CD4-positive, alpha-beta T cell treated with Interleukin-21 for 1 hour (primary cell): ENCODE results near the gene HDAC9.
"Not testable (repeated sequence)": the region's sequence is repeated elsewhere in the genome, so short reads cannot be mapped to it uniquely, and the experiment has no call there.

Experiments used
- DNase-seq: peaks from one replicate; pipeline ENCODE4 v3.0.0-alpha.2; 2020

The HDAC9 gene

DNA sequence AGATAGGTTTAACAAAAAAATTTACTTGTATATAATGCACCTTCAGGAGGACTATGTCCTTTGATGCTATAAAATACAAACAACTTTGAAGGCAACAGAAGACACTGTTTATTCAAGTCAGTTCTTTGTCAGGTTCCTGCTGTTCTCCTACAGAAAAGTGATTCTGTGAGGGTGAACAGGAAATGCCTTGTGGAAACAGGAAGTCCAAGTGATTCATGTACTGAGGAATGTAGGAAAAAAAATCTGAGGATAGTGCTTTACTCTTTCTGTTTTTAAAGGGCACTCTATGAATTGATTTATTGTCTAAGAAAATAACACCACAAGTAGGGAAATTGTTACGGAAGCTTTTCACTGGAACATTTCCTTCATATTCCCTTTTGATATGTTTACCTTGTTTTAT lies 171.9 kb downstream of the HDAC9 start:
- DNase-seq: no peak

DNA sequence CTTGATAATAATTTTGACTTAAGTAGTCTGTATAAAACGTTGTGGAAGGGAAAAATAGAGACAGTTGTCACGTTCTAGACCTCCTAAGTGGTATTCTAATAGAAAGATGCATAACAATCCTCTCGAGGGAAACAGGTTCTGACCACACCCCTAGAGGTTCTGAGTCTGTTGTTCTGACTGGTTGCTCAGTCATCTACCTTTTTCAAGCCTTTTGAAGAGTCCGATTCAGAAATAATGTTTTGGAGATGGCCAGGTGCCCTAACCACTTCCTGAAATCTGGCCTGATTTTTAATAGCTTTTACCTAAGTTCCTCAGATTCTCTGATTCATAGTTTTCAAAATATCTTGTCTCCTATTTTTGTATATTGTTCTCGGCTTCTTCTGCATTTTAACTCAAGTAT lies 175.6 kb downstream of the HDAC9 start:
- DNase-seq: no peak

GRCh38 chr7:18675579-18675978 lies 180.0 kb downstream of the HDAC9 start:
- no peak for DNase-seq

GRCh38 chr7:18679261-18679660 lies 183.7 kb downstream of the HDAC9 start:
- DNase-seq: no peak

DNA sequence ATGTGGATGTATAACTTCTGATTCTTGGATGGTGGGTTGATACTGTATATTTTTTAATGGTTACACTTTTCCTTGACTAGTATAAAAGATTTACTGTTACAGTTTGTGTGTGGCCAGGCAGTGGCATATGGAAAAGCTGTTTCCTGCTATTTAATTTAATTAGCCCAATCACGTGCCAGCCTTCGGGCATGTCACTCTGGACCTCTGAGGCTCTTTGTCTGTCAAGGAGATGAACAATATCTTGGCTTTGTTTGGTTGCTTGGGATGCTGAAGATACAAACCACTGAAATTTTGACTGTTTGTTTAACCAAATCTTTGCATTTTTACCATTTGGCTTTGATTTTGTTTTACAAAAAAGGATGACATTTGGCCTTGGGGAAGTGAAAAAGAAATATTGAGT lies 185.0 kb downstream of the HDAC9 start:
- DNase-seq: no peak

GRCh38 chr7:18684916-18685315 lies 189.4 kb downstream of the HDAC9 start:
- DNase-seq: no peak

DNA sequence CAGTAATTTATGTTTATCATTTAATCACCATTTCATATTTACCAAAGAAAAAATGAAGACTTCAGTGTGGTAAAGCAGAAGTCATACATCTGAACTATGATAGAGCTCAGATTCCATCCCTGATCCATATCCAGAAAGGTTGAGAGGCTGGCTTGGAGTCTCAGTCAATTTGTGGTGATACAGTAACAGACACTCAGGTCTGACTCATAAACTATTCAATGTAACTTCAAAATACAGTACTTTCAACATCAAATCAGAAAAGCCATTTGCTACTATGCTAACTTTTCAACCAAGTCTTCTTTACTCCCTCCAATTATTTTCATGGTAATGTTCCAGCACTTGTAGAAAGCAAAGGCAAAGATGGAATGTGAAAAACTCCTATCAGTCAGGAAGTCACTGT lies 190.4 kb downstream of the HDAC9 start:
- no peak for DNase-seq

- no peak for DNase-seq
These were observed 194.0 kb downstream of the HDAC9 start for GRCh38 chr7:18689551-18689950.

DNA sequence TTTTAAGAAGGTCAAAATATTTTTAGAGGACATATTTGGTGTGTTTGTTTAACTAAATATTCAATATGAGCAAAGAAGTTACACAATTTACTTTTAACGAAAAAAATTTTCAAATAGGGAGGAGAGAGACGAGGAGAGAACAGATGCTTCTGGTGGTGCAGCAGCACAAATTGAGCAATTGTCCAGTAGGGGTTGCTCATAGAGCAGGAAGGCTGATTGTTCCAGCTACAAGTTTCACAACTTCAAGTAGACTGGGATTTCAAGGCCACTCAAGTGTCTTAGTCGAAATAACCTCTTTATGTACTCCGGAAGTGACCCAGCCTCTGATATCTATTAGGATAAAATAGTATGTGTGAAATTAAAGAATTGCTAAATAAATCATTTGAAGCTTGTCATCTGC lies 197.9 kb downstream of the HDAC9 start:
- no peak for DNase-seq

GRCh38 chr7:18693816-18694215 lies 198.3 kb downstream of the HDAC9 start:
- DNase-seq: no peak

- no peak for DNase-seq
These were observed 198.9 kb downstream of the HDAC9 start for GRCh38 chr7:18694484-18694883.

- no peak for DNase-seq
These were observed 199.4 kb downstream of the HDAC9 start for GRCh38 chr7:18694911-18695310.

DNA sequence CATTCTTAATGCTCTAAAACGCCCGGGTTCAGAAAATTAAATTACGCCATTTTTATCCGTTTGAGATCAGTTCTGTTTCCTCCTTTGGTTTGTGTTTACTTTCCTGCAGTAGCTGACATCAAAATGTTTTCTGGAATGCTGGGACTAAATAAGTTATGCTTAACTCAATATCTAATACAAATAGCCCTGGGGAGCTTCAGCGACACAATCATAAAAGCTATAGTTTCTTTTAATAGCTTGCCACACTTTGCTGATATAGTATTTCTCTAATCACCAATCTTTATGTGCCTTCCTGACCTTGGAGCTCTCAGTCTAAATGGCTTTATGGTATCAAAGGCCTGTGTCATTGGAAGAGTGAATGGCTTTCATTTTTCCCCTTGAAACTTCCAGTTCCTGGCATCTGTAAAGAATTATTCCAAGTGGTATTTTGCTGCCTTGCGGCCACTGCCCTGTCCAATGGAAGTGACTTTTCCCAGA lies 202.7 kb downstream of the HDAC9 start:
- DNase-seq: no peak

- DNase-seq: no peak
These were observed 204.6 kb downstream of the HDAC9 start for GRCh38 chr7:18700147-18700546.

GRCh38 chr7:18702071-18702829 lies 206.7 kb downstream of the HDAC9 start:
- DNase-seq: no peak

DNA sequence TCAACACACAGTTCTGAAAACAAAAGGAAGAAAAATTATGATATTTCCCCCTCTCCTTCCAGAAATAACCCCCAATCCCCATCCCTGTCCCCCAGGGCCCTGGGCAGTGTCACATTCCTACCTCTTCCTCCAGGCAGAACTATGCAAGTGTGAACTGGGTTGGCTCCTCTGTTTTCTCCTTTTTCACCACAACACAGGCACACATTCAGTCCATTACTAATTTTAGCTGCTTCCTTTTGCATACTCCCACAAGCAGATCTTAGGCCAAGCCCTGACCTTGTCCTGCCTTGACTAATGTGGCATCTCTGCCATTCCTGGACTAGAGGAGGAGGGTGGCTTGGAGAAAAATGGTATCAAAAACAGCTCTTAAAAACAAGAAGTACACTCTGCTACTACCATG lies 208.1 kb downstream of the HDAC9 start:
- DNase-seq: no peak

DNA sequence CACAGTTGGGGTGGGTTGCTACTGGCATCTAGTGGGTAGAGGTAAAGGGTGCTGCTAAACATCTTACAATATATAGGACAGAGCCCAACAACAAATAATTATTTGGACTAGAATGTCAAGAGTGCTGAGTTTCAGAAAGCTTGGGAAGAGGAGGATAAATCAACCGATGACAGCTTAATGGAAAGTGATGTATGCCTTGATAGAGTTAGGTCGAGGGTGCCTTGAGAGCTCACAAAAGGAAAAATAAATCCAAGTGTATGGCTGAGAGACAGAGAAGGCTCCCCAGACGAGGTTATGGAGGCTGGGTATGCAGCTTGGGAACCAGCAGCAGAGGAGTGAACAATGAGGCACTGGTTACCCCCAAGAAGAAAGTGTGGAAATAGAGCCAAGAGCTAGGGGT lies 211.1 kb downstream of the HDAC9 start:
- no peak for DNase-seq

GRCh38 chr7:18708204-18708603 lies 212.7 kb downstream of the HDAC9 start:
- no peak for DNase-seq

DNA sequence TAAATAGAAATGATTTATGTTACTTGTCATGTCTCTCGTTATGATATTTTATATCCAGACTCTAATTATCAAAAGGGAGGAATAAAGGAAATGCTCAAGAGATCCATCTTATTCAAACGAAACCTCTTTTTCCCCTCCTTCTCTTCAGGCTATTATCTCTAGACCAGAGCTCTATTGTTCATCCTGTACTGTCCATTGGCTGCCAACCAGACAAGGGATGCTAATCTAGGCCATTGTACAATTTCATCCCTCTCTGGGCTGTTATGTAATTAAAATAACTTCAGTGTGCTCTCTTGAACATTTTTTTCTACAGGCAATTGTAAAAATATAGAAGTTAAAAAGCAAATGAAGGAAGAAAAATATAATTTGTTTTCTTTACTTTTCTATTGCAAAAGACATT lies 220.4 kb downstream of the HDAC9 start:
- DNase-seq: no peak

- no peak for DNase-seq
These were observed 225.9 kb downstream of the HDAC9 start for GRCh38 chr7:18721429-18721828.

GRCh38 chr7:18724318-18724717 lies 228.8 kb downstream of the HDAC9 start:
- no peak for DNase-seq

- DNase-seq: no peak
These were observed 231.7 kb downstream of the HDAC9 start for GRCh38 chr7:18727115-18727870.

DNA sequence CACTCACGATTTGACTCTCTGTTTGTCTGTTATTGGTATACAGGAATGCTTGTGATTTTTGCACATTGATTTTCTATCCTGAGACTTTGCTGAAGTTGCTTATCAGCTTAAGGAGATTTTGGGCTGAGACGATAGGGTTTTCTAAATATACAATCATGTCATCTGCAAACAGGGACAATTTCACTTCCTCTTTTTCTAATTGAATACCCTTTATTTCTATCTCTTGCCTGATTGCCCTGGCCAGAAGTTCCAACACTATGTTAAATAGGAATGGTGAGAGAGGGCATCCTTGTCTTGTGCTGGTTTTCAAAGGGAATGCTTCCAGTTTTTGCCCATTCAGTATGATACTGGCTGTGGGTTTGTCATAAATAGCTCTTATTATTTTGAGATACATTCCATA lies 240.5 kb downstream of the HDAC9 start:
- DNase-seq: not testable (repeated sequence)

DNA sequence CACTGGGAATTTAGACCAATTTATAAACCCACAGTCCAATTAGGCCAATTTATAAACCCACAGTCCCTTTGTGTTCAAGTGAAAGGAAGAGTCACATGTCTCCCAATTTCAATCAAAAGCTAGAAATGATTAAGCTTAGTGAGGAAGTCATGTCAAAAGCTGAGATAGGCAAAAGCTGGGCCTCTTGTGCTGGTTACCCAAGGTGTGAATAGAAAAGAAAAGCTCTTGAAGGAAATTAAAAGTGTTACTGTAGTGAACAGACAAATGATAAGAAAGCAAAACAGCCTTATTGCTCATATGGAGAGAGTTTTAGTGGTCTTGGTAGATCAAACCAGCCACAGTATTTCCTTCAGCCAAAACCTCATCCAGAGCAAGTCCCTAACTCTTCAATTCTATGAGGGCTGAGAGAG lies 245.0 kb downstream of the HDAC9 start:
- no peak for DNase-seq
